HG02943 (cell line): Measurements from ENCODE around the gene PLEKHS1.
A peak's percentile ranks its signal among the peaks of the same experiment; 100 is the strongest.

Experiments
- ATAC-seq: cut with Tn5 transposase; IDR thresholded peaks from one replicate; pipeline ENCODE4 v1.9.1; 2021; ENCODE audit warnings: mild to moderate bottlenecking, low read depth, moderate library complexity; ENCODE audit not compliant: unreplicated experiment

The PLEKHS1 gene

GRCh38 chr10:113751181-113751732, at the start of gene PLEKHS1:
Gene PLEKHS1, plus strand, starts transcription at chr10:113751682. Its CDS starts 3,596 bp downstream, at chr10:113755278.
- no peak for ATAC-seq

GRCh38 chr10:113704637-113705343, 46.7 kb upstream of the PLEKHS1 start:
- ATAC-seq: no peak

GRCh38 chr10:113705344-113705652, 46.2 kb upstream of the PLEKHS1 start:
- ATAC-seq: no peak

GRCh38 chr10:113706623-113707022, 44.9 kb upstream of the PLEKHS1 start:
- ATAC-seq: no peak

GRCh38 chr10:113708640-113709039, 42.8 kb upstream of the PLEKHS1 start:
- no peak for ATAC-seq

GRCh38 chr10:113709221-113709838, 42.2 kb upstream of the PLEKHS1 start:
- ATAC-seq: no peak

GRCh38 chr10:113711142-113711541, 40.3 kb upstream of the PLEKHS1 start:
- ATAC-seq: no peak

GRCh38 chr10:113712024-113712423, 39.5 kb upstream of the PLEKHS1 start:
- ATAC-seq: no peak

GRCh38 chr10:113712755-113713639, 38.5 kb upstream of the PLEKHS1 start:
- ATAC-seq: no peak

GRCh38 chr10:113713640-113713982, 37.9 kb upstream of the PLEKHS1 start:
- no peak for ATAC-seq

- no peak for ATAC-seq
Measured at GRCh38 chr10:113716109-113716910, 35.2 kb upstream of the PLEKHS1 start.

GRCh38 chr10:113718969-113719822, 32.3 kb upstream of the PLEKHS1 start:
- no peak for ATAC-seq

- ATAC-seq: no peak
Measured at GRCh38 chr10:113720386-113720785, 31.1 kb upstream of the PLEKHS1 start.

GRCh38 chr10:113732160-113732881, 19.2 kb upstream of the PLEKHS1 start:
- no peak for ATAC-seq

GRCh38 chr10:113732966-113733365, 18.5 kb upstream of the PLEKHS1 start:
- no peak for ATAC-seq

- no peak for ATAC-seq
Measured at GRCh38 chr10:113733635-113734034, 17.8 kb upstream of the PLEKHS1 start.

GRCh38 chr10:113735913-113736312, 15.6 kb upstream of the PLEKHS1 start:
- peak; percentile 88 for ATAC-seq

- no peak for ATAC-seq
Measured at GRCh38 chr10:113736576-113736975, 14.9 kb upstream of the PLEKHS1 start.

GRCh38 chr10:113739031-113739430, 12.5 kb upstream of the PLEKHS1 start:
- ATAC-seq: no peak
